A549 (cell line): ENCODE results near the gene TGFBR3L.

ENCODE experiments used
- CEBPB ChIP-seq, 2 experiments: fragments of >200 bp in 1 of 2; sonication (Bioruptor Twin) in 1 of 2; formaldehyde crosslinking in 1 of 2; IDR thresholded peaks; 2 replicates each; pipeline ENCODE4 v1.6.1; 2012 to 2016
- CHD2 ChIP-seq: fragments of 150-350 bp; IDR thresholded peaks from 2 replicates; pipeline ENCODE4 v1.6.1; 2014; ENCODE audit warnings: low read length; ENCODE audit not compliant: partially characterized antibody
- POLR2A ChIP-seq: IDR thresholded peaks from 2 replicates; pipeline ENCODE4 v1.6.1; 2012; ENCODE audit warnings: mild to moderate bottlenecking, low read length

DNA sequence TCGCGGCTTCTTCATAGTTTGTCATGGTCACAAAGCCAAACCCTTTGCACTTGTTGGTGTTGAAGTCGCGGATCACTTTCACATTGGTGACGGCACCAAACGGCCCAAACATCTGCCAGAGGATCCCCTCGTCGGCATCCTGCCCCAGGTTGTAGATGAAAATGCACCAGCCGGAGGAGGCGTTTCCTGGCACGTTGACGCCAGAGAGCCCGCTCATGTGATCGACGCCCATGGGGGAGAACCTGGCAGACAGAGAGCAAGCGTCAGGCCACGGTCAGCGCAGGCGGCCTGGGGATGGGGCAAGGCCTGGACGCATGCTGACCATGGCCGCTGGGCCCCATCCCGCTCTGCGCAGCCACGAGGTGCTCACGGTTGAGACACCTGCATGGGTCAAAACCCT, 48.9 kb downstream of the TGFBR3L start:
- TF ChIP-seq CHD2 (no peak), CEBPB (IDR thresholded peaks at IDR 0.05) (no peak), POLR2A (no peak)
